Neutrophil (primary cell): ENCODE results near the gene BMAL1.

Experiments
- H3K27ac ChIP-seq: fragments of 200-600 bp; sonication (generic); 2 replicates; pipeline ENCODE4 v1.5.1; 2016; ENCODE audit warnings: mild to moderate bottlenecking, moderate library complexity
- H3K27me3 ChIP-seq: fragments of 200-600 bp; sonication (generic); 2 replicates; pipeline ENCODE4 v1.6.0; 2016; ENCODE audit warnings: mild to moderate bottlenecking
- H3K36me3 ChIP-seq: fragments of 200-600 bp; sonication (generic); 2 replicates; pipeline ENCODE4 v1.5.1; 2017
- H3K4me1 ChIP-seq, 2 experiments: fragments of 200-600 bp in 1 of 2; sonication (generic) in 1 of 2; 1 replicate in 1 of 2; 2 replicates in 1 of 2; pipeline versions ENCODE4 v1.5.1 to v1.6.1; 2013 to 2016; ENCODE audit warnings: low read depth in 1 of 2, low read length in 1 of 2, mild to moderate bottlenecking in 1 of 2, moderate library complexity in 1 of 2; ENCODE audit not compliant: control insufficient read depth in 1 of 2, insufficient read depth in 1 of 2
- H3K4me3 ChIP-seq, 2 experiments: fragments of 200-600 bp in 1 of 2; sonication (generic) in 1 of 2; 1 replicate in 1 of 2; 2 replicates in 1 of 2; pipeline ENCODE4 v1.5.1; 2013 to 2016; ENCODE audit warnings: low read depth in 1 of 2, low read length in 1 of 2, mild to moderate bottlenecking in 1 of 2, moderate library complexity in 1 of 2
- H3K9me3 ChIP-seq: fragments of 200-600 bp; sonication (generic); 2 replicates; pipeline ENCODE4 v1.5.1; 2016
- TF ChIP-seq, protein P1 (sequence below): fragments of 200-600 bp; sonication (generic); IDR thresholded peaks from 2 replicates; pipeline ENCODE4 v1.5.1; 2016; ENCODE audit warnings: antibody characterized with exemption

The BMAL1 gene

DNA sequence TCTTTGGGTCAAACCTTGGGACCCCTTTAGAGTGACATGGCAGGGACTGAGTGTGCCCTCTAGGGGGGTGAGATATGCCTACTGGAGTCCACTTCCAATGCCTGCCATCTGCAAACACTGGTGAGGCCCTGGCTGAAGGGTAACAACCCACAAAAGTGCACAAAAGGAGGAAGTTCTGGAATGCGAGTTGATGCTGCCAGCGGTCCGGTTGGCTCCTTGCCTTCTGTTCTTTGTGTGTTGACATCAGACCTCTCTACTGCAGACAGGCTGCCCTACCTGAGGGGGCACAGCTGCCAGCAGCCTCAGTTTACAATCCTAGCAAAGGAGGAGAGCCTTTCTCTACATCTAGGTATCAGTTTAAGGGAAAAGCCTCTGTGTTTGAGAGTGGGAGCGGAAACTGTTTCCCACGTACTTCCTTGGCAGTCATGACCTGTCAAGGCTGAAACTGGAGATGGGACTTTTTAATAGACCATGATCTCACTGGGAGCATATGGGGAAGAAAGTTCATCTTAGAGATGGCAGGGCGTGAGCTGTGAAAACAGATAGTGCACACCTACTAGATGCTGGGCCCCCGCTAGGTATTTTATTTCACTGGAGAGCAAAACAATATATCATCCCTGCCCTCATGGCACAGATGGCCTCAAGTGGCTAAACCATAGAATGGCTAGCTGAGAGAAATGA is 27.2 kb downstream of the BMAL1 start:
- H3K36me3 ChIP-seq, result peaks cover under 1% of the 10 kb centered on the region
- peak overlapping the region; percentile 65 for H3K27ac ChIP-seq
- H3K4me1 ChIP-seq, result peaks cover 52 to 54% of the 10 kb centered on the region in 2 experiments
- TF ChIP-seq, protein P1, sequence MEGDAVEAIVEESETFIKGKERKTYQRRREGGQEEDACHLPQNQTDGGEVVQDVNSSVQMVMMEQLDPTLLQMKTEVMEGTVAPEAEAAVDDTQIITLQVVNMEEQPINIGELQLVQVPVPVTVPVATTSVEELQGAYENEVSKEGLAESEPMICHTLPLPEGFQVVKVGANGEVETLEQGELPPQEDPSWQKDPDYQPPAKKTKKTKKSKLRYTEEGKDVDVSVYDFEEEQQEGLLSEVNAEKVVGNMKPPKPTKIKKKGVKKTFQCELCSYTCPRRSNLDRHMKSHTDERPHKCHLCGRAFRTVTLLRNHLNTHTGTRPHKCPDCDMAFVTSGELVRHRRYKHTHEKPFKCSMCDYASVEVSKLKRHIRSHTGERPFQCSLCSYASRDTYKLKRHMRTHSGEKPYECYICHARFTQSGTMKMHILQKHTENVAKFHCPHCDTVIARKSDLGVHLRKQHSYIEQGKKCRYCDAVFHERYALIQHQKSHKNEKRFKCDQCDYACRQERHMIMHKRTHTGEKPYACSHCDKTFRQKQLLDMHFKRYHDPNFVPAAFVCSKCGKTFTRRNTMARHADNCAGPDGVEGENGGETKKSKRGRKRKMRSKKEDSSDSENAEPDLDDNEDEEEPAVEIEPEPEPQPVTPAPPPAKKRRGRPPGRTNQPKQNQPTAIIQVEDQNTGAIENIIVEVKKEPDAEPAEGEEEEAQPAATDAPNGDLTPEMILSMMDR, result no peak
- no peaks in the 10 kb centered on the region for H3K27me3 ChIP-seq
- no peaks in the 10 kb centered on the region for H3K9me3 ChIP-seq
- no peak overlapping the region for H3K4me3 ChIP-seq

DNA sequence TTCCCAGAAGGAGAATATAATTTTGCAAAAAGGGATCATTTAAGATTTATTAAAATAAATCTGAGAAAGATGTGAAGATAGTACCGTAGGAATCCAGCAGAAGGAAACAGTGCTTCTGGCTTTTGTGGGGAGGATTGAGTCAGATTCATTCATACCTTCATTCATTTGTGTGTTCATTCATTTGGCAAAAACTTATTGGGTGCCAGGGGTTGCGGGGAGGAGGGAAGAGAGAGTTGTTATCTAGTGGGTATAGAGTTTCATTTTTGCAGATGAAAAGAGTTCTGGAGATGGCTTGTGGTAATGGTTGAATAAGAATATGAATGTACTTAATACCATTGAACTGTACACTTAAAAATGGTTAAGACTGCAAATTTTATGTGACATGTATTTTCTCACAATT is 31.1 kb downstream of the BMAL1 start:
- H3K9me3 ChIP-seq, result no peaks in the 10 kb centered on the region
- peaks cover 44 to 53% of the 10 kb centered on the region in 2 experiments for H3K4me1 ChIP-seq
- peaks cover 36% of the 10 kb centered on the region for H3K36me3 ChIP-seq
- H3K27me3 ChIP-seq, result no peaks in the 10 kb centered on the region
- TF ChIP-seq, protein P1, result no peak
- no peak overlapping the region for H3K27ac ChIP-seq
- H3K4me3 ChIP-seq, result no peak overlapping the region

GRCh38 chr11:13309156-13309555 is 31.6 kb downstream of the BMAL1 start:
- H3K9me3 ChIP-seq, result no peaks in the 10 kb centered on the region
- no peak overlapping the region for H3K27ac ChIP-seq
- peaks cover 39 to 48% of the 10 kb centered on the region in 2 experiments for H3K4me1 ChIP-seq
- TF ChIP-seq, protein P1, result no peak
- no peak overlapping the region for H3K4me3 ChIP-seq
- H3K36me3 ChIP-seq, result peaks cover 36% of the 10 kb centered on the region
- no peaks in the 10 kb centered on the region for H3K27me3 ChIP-seq

DNA sequence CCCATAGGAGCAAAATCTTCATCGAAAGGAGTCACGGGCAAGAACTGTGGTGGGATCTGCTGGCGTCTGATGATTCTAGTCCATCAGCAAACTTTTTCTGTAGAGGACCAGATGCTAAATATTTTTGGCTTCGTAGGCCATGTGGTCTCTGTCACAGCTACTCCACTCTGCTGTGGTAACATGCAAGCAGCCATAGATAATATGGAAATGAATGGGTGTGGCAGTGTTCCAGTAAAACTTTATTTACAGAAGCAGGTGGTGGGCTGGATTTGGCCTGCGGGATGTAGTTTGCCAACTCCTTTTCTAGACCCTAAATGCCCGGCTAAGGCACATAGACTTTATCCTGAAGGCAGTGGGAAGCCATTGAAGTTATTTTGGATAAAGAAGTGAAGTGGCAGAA is 32.9 kb downstream of the BMAL1 start:
- TF ChIP-seq, protein P1, result no peak
- Histone ChIP-seq H3K36me3 (peaks cover 41% of the 10 kb centered on the region), H3K9me3 (no peaks in the 10 kb centered on the region)

DNA sequence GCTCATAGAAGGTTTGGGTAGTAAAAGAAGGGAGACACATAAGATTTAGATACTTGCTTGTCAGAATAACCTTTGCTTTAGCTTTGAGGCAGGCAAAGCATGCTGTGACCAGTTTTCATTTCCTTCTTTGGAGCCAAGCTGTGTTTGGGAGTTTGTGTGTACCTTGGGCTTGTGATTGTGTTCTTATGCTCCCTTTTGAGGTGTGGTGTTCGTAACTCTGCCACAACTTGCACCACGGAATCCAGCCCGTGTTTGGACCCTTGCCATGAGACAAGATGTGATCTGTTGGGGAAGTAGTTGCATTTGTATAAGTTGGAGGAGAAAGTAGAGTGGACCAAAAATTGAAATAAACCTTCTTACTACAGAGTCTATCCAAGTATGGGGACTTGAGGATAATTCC is 34.0 kb downstream of the BMAL1 start:
- H3K4me1 ChIP-seq, result peaks cover 17 to 27% of the 10 kb centered on the region in 2 experiments
- no peaks in the 10 kb centered on the region for H3K27me3 ChIP-seq
- peaks cover 49% of the 10 kb centered on the region for H3K36me3 ChIP-seq
- no peaks in the 10 kb centered on the region for H3K9me3 ChIP-seq
- TF ChIP-seq, protein P1, result no peak
- no peak overlapping the region for H3K27ac ChIP-seq
- no peak overlapping the region for H3K4me3 ChIP-seq

More for the DNA sequence above, 32.9 kb downstream of the BMAL1 start:
- H3K4me1 ChIP-seq, result peaks cover 27 to 38% of the 10 kb centered on the region in 2 experiments
- no peak overlapping the region for H3K27ac ChIP-seq
- no peaks in the 10 kb centered on the region for H3K27me3 ChIP-seq
- no peak overlapping the region for H3K4me3 ChIP-seq
